Stimulated activated CD4-positive, alpha-beta T cell treated with anti-CD3 and anti-CD28 coated beads, Interleukin-15, amount 100 ng/mL, for 24 hours (primary cell): ENCODE results near the gene DDX39A.
"Not testable (repeated sequence)": the region's sequence is repeated elsewhere in the genome, so short reads cannot be mapped to it uniquely, and the experiment has no call there.

Source experiments
- DNase-seq: peaks from one replicate; pipeline ENCODE4 v3.0.0-alpha.2; 2020

The DDX39A gene

DNA sequence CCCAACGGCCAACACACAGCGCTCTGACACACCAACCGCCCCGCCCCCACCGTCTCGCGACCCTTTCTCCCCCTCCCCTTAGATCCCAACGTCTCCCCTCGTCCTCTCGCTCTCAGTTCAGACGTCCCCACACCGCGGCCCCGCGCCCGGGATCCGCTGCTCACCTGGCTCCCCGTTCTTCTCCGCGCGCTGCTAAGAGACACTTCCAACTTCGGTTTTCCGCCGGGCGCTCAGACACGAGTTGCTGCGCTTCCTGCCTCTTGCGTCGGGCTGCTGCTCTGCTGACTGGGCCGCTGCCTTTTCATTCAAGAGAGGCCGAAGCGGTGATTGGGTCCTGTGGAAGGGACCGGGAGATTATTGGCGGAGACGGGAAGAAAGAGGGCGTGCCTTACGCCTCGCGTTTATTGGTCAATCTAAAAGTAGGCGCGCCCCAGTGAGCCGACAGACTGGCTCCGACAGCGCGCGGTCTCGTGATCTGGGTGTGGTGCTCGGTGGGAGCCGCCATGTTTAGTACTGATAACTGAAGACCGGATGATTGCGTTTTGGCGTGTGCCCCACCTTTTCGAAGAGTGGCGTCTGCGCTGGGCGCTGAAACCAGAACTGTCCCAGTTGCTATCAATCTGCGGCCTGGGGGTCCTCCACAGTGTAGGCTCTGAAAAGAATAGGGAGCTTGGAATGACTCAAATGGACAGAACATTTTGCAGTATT, at the start of gene DDX39A:
Gene DDX39A, minus strand, starts transcription at position 236 of the 708 bp plus-strand sequence. CDS start 6,121 bp downstream, outside the sequence.
- DNase-seq: peak; percentile 98

DNA sequence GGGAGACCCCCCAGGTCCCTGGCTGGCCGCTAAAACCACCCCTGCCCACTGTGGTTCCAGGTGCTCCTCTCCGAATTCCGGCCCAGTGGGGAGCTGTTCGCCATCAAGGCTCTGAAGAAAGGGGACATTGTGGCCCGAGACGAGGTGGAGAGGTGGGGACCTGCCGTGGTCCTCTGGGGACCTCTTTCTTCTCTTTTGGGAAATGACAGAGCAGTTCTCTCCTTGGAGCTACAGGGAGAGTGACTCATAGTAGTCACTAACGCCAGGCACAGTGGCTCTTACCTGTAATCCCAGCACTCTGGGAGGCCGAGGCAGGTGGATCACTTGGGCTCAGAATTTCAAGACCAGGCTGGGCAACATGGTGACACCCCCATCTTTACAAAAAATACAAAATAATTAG, 48.7 kb upstream of the DDX39A start:
- DNase-seq: no peak

DNA sequence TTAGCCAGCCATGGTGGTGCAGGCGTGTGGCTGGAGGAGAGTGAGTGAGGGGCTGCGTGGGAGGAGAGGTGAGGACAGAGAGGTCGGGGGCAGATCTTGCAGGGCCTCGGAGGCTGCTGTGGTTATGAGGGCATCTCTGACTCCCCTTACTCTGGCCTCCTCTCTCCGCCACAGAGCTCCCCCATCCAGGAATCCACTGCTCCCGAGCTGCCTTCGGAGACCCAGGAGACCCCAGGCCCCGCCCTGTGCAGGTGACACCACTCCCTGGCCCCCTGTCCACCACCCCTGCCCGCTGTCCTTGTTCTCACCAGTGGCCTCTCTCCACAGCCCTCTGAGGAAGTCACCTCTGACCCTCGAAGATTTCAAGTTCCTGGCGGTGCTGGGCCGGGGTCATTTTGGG, 48.2 kb upstream of the DDX39A start:
- no peak for DNase-seq

DNA sequence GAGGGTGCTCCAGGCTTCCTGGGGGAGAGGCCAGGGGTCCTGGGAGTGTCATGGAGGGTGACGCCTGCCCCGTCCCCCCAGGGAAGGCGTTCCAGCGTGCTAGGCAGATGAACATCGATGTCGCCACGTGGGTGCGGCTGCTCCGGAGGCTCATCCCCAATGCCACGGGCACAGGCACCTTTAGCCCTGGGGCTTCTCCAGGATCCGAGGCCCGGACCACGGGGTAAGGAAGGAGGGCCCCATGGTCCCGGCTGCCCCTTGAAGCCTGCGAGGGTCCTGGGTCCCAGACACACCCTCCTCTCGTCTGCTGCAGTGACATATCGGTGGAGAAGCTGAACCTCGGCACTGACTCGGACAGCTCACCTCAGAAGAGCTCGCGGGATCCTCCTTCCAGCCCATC, 44.6 kb upstream of the DDX39A start:
- no peak for DNase-seq

DNA sequence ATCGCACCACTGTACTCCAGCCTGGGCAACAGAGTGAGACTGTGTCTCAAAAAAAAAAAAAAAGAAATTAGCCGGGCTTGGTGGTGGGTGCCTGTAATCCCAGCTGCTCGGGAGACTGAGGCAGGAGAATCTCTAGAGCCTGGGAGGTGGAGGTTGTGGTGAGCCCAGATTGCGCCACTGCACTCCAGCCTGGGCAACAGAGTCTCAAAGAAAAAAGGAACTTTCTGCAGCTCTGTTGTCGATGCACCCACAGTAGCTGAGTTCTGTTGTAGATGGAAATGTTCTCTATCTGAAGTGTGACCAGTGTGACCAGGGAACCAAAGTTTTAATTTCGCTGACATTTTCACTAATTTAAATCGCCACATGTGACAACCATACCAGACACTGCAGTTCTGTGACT, 43.3 kb upstream of the DDX39A start:
- not testable (repeated sequence) for DNase-seq

DNA sequence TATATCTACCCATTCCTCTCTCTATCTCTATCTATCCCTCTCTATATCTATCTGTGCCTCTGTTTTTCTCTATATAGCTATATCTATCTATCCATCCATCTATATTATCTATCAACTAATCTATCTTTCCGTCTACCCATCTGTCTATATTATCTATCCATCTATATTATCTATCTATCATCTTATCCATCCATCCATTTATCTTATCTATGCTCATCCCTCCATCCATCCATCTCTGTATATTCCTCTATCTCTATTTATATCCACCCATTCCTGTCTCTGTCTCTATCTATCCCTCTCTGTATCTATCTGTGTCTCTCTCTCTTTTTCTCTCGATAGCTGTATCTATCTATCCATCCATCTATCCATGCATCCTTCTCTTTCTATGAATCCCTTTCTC, 41.8 kb upstream of the DDX39A start:
- DNase-seq: no peak

DNA sequence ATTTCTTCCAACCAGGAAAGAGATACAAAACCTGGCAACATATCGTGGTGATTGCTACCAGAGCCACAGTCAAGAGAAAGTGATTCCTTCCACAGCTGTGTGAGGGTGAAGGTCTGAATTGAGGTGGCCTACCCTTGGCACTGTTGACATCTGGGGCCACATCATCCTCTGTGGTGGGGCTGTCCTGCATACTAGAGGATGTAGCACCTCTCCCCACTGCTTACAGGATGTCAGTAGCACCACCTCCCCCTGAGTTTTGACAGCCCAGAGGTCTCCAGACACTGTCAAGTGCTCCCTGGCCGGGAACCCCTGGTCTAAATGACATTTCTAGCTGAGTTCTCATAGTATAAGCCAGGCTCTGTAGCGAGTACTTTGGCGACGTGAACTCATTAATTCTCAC, 40.6 kb upstream of the DDX39A start:
- DNase-seq: no peak

DNA sequence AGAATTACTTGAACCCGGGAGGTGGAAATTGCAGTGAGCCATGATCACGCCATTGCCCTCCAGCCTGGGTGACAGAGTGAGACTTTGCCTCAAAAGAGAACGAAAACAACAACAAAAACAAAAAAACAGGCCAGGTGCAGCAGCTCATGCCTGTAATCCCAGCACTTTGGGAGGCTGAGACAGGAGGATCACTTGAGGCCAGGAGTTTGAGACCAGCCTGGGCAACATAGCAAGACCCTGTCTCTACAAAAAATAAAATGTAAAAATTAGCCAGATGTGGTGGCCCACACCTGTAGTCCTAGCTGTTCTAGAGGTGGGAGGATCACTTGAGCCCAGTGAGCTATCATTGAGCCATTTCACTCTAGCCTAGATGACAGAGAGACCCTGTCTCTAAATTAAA, 33.2 kb upstream of the DDX39A start:
- DNase-seq: not testable (repeated sequence)

DNA sequence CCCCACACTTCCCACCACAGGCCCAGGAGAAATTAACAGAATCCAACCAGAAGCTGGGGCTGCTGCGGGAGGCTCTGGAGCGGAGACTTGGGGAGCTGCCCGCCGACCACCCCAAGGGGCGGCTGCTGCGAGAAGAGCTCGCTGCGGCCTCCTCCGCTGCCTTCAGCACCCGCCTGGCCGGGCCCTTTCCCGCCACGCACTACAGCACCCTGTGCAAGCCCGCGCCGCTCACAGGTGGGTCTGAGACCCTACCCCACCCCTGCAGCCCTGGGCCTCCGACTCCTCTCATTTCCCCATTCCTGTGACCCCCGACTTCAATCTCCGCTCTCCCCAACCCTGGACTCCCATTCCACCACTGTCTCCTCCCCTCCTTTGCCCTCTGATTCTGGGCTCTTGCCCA, 31.7 kb upstream of the DDX39A start:
- no peak for DNase-seq

DNA sequence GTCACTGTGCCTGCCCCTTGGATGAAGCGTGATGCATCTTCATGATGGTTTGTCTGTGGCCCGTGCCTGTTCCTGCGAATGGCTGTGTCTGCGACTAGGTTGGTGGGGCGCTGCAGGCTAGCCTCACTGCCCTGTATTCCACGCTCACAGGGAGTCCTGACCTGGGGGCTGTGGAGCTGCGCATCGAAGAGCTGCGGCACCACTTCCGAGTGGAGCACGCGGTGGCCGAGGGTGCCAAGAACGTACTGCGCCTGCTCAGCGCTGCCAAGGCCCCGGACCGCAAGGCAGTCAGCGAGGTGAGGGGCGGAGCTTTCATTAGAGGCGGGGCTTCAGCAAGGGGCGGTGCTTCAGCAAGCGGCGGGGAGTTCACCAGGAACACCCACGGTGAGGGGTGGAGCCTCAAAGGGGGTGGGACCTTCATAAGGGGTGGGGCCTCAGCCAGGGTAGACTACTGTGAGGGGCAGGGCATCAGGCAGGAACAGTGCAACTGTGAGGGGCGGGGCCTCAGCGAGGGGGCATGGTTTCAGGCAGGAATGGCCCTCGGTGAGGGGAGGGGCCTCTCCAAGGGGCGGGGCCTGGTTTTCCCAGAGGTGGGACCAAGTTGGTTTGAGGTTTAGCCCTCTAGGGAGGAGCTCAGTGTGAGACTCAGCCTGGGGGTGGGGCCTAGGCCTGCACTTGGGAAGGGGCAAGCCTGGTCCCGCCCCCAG, 31.2 kb upstream of the DDX39A start:
- DNase-seq: peak; percentile 84

DNA sequence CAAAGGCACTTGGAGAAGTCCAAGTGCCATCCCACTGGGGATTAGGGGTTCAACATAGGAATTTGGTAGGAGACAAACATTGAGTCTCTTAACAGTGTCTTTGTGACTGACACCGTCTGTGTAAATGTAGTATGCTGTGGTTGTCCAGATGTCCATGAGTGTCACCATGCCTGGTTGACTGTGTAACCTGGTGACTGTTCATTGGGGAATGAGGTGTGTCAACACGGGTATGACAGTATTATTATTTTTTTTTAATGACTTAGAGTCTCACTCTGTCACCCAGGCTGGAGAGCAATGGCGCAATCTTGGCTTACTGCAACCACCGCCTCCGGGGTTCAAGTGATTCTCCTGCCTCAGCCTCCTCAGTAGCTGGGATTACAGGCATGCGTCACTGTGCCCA, 30.2 kb upstream of the DDX39A start:
- DNase-seq: no peak

DNA sequence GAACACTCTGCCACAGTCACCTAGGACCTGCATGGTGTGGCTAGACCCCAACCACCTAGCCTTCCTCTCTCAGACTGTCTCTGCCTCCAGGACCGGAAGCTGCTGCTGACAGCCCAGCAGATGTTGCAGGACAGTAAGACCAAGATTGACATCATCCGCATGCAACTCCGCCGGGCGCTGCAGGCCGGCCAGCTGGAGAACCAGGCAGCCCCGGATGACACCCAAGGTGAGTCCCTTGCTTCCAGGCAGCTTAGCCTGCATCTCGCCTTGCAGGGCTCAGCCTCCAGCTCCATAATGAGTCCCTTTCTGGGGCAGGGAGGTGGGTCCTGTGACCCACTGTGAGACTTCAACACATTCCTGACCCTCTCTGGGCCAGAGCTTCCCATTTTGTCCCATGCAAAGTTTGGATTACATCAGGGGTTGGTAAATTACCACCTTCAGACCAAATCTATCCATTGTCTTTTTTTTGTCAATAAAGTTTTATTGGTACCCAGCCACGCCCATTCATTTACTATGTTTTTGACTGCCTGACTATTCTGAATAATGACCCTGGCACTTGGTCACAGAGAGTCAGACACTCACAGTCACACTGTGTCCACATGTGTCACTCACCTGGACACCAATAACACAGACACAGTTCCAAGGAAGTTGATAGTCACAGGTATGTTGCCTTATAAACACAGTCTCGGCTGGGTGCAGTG, 27.3 kb upstream of the DDX39A start:
- no peak for DNase-seq

DNA sequence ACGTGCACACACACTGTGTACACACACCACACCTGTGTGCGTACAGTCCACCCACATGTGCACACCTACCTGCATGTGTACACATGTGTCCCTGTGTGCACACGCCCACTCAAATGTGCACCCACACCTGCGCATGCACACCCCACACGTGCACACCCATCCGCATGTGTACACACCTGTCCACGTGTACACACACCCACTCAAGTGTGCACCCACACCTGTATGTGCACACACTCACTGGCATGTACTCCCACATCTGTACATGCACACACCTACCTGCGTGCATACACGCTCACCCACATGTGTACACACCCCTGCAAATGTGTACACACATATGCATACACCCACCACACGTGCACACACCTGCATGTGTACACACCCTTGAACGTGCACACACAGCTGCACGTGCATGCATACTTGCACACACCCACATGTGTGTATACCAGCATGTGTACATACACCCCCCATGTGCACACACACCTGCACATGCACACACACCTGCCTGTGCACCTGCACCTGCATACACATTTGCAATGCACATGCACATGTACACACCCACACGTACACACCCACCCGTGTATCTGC, 24.6 kb upstream of the DDX39A start:
- no peak for DNase-seq

DNA sequence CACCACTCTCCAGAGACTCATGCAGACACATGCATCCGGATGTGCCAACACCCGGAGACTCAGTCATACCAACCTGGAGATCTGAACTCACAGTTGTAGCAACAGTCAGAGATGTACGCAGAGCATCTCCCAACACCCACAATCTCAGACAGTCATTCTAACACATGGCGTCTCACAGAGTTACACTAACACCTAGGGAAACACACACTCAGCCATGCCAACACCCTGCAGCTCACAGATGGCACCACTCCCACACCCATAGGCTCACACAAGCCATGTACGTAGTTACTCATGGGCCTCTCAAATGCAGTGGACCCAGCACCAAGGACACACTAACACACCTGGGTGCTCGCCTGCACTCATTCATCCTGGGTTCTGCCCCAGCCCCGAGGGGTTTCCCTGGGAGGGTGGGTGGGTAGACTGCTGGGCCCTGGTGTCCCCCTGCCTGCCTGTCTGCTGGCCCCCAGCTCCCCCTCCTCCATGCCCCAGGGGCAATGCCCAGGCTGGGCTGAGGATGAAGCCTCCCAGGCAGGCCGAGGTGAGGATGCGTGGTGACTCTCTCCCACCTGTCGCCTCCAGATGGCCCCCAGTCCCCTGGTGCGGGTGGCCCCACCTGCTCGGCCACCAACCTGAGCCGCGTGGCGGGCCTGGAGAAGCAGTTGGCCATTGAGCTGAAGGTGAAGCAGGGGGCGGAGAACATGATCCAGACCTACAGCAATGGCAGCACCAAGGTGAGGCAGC, 23.9 kb upstream of the DDX39A start:
- no peak for DNase-seq

DNA sequence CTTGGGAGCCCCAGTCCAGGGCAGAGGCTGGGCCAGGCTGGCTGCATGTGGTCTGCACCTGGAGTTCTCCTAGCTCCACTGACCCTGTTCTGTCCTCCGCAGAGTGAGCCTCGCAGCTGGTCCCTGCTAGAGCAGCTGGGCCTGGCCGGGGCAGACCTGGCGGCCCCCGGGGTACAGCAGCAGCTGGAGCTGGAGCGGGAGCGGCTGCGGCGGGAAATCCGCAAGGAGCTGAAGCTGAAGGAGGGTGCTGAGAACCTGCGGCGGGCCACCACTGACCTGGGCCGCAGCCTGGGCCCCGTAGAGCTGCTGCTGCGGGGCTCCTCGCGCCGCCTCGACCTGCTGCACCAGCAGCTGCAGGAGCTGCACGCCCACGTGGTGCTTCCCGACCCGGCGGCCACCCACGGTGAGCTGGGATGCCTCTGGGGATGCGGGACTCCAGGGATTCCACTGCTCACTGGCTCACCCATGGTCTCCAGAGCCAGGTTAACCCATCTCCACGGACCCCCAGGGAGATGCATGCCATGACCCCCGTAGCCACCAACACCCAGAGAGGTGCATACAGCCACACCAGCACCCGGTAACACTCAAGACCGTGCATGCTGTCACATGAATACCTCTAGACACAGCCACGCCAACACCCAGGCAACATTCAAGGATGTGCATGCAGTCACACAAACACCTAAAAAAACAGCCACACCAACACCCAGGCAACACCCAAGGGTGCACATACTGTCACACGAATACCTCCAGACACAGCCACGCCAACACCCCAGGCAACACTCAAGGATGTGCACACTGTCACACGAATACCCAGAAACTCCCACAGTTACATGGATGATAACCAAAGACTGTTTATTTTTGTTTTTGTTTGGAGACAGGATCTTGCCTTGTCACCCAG, 22.1 kb upstream of the DDX39A start:
- DNase-seq: no peak

DNA sequence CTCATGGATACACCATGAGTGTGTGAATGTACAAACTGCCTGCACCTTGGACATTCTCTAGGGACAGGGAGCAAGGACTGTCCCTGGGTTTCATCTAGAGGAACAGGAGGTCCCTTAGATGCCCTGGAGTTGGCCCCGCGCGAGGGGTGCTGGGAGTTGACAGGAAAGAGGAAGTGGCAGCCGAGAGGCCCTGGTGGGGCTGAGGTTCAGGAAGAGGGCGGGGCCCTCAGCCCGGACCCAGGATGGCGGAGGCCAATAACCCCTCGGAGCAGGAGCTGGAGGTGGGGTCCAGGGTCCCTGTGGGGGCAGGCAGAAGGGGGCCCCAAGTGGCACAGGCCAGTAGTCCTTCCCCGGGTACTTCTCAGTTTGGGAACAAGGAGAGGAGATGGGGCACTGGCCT, 20.9 kb upstream of the DDX39A start:
- DNase-seq: peak; percentile 88

DNA sequence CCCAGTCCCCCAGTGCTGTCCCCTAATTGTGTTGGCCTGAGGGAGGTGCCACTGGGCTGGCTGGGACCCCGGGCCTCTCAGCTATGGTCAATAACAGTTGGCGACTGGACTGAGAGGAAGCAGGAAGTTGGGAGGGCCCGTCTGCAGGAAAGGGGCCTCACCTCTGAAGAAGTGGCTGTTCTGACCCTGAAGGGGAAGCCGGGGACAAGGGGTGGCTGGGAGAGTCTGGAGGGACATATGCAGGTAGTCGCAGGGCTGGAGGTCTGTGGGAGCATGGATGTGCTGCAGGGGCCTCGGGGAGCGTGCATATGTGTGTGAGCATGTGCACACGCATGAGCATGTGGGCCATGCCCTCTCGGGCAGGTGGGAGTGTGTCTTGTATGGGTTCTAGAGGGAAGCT, 19.9 kb upstream of the DDX39A start:
- DNase-seq: no peak

DNA sequence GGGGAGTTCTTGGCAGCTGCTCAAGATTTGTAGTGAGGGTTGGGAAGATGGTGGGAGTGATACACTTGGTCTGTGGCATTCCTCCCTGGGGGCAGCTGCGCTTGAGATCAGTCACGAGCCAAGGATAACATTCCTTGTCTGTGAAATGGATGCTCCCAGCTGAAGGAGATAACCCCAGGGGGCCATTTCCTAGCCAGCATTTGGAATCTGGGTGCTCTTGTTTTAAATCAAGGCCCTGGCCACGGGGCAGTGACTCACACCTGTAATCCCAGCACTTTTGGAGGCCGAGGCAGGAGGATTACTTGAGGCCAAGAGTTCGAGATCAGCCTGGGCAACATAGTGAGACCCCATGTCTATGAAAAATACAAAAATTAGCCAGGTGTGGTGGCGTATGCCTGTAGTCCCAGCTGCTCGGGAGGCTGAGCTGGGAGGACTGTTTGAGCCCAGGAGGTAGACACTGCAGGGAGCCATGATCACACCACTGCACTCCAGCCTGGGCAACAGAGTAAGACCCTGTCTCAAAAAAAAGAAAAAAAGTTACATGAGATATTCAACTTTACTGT, 18.5 kb upstream of the DDX39A start:
- DNase-seq: no peak

DNA sequence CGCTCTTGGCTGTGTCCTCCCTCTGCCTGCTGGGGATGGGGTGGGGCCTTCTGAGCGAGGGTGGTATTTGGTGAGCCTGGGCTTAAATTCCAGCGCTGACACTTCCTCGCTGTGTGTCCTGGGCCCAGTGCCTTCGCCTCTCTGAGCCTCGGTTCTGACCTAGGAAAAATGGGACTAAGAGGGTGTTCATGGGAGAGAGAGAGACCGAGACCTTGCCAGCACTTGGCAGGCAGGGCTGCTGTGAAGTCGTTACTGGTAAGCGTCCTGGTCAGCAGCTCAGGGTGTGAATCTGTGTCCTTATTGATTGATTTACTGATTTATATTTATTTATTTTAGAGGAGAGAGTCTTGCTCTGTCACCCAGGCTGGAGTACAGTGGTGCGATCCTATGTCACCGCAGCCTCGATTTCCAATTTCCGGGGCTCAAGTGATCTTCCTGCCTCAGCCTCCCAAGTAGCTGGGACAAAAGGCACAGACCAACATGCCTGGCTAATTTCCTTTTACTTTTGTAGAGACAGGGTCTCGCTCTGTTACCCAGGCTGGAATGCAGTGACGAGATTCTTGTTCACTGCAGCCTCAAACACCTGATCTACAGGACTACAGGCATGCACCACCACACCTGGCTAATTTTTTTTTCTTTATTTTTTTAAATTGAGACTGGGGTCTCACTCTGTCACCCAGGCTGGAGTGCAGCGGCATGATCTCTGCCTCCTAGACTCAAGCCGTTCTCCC, 16.3 kb upstream of the DDX39A start:
- no peak for DNase-seq

DNA sequence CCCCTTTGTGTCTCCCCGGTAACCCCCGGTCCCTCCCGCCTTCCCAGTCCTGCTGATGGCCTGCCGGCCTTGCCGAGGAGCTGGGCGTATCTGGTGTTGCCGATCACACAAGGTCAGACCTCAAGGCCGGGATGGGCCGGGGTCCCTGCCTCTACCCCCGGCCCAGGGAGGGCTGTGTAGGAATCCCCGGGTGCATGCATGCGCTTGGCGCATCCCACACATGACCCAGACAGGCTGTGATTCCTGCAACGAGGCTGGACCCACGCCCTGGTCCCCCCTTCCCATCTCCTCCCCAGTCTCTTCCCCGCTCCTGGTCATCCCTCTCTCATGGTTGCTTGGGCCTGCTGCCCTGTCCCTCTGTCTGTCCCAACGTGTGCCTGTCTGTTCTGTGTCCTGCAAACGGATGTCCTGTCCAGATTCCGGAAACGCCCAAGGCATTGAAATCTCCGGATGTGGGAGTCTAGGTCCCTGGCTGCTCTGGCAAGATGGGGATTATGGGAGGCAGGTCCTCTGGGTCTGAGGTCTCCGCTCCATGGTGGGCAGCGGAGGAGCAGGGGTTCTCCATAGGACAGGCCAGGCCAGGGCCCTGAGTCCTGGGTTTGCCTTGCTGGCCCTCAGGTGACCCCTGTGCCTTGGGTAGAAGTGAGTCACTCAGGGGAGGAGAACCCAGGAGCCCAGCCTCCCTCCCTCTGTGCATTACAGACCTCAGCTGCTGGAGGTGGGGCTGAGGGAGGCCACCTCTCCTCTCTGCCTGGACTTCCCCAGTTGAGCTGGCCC, 15.6 kb upstream of the DDX39A start:
- peak; percentile 59 for DNase-seq
